H54 (cell line): ENCODE measurements around the gene SYCN.
"Not testable (repeated sequence)": the region's sequence is repeated elsewhere in the genome, so short reads cannot be mapped to it uniquely, and the experiment has no call there.

ENCODE experiments used
- DNase-seq: peaks from one replicate; pipeline ENCODE4 v3.0.0; 2011; ENCODE audit warnings: low spot score, mixed read lengths; ENCODE audit not compliant: insufficient read length
- FAIRE-seq: peaks from 3 replicates; lab custom pipeline; 2011; peaks lifted over from hg19 to GRCh38; lab: Jason Lieb, UNC
- POLR2A ChIP-seq: IDR thresholded peaks from 2 replicates; pipeline ENCODE4 v1.6.1; 2011; ENCODE audit warnings: low read depth, mild to moderate bottlenecking, low read length

The SYCN gene, protein sequence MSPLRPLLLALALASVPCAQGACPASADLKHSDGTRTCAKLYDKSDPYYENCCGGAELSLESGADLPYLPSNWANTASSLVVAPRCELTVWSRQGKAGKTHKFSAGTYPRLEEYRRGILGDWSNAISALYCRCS

DNA sequence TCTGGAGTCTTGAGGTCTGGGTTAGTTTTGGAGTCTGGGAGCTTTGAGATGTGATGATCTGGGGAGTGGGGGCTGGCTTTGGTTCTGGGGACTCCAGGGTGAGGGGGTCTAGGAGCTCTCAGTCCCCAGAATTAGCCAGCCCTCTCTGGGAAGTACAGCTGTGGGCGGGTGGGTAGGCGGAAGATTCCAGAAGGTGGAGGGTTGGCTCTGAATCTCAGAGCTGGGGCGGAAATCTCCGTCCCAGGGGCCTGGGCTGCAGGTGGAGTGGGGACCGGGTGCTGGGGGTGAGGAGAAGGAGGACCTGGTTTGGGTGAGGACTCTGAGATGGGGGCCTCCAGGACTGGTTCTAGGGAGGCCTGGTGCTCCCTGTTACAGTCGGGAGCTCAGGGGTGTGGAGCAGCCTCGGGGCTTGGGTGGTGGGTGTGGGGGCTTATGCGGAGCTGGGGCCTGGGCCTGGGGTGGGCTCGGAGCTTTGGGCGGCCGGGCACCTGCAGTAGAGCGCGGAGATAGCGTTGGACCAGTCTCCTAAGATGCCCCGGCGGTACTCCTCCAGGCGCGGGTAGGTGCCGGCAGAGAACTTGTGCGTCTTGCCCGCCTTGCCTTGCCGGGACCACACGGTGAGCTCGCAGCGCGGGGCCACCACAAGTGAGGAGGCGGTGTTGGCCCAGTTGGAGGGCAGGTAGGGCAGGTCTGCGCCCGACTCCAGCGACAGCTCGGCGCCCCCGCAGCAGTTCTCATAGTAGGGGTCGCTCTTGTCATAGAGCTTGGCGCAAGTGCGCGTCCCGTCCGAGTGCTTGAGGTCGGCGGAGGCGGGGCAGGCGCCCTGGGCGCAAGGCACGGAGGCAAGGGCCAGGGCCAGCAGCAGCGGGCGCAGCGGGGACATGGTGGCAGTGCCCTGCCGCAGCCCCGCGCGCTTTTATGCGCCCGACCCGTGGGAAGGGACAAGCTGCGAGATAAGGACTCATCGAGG lies at the start of gene SYCN:
TSS of gene SYCN (minus strand) at position 892 of the 970 bp plus-strand sequence. CDS start at position 883, 9 bp downstream.
- FAIRE-seq (no peak), DNase-seq (no peak)
- TF ChIP-seq POLR2A, result no peak

DNA sequence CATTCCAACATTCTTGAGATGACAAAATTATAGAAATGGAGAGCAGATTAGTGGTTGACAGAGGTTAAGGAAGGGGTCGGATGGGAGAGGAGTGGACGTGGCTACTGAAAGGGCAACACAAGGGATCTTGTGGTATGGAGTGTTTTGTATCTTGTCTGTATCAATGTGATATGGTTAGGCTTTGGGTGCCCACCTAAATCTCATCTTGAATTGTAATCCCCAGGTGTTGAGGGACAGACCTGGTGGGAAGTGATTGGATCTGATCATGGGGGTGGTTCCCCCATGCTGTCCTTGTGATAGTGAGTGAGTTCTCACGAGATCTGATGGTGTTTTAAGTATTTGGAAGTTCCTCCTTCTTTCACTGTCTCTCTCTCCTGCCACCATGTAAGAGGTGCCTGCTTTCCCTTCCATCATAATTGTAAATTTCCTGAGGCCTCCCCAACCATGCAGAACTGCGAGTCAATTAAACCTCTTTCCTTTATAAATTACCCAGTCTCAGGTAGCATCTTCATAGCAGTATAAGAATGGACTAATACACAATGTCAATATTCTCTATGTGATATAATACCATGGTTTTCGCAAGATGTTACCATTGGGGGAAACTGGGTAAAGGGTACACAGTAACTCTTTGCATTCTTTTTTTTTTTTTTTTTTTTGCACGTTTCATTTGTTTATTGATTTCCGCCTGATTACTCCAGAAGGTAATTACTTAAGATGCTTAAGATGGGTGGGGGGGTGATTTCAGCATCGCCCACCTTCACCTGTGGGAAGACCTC lies 49.5 kb upstream of the SYCN start:
- FAIRE-seq, result no peak
- TF ChIP-seq POLR2A, result no peak
- DNase-seq, result no peak

- FAIRE-seq (no peak), DNase-seq (no peak)
- TF ChIP-seq POLR2A, result no peak
Observed at GRCh38 chr19:39252458-39252857, 48.4 kb upstream of the SYCN start.

DNA sequence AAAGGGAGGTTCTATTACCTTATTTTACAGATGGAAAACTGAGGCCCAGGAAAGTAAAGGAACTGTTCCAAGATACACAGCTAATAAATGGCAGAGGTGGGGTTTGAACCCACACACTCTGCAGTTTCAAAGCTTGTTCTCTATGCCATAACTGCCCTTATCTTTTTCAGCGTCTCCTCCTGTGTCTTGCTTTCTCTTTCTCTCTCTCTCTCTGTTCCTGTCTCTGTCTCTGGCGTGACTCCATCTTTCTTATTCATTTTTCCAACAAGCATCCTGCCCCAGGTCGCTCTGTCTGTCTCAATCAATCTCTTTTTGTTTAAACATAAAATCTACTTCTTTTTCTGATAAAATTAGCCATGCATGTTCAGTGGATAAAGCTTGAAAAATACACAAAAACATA lies 47.8 kb upstream of the SYCN start:
- FAIRE-seq (no peak), DNase-seq (no peak)
- TF ChIP-seq POLR2A, result no peak

- no peak for TF ChIP-seq POLR2A
- DNase-seq (no peak), FAIRE-seq (no peak)
Observed at GRCh38 chr19:39251081-39251480, 47.0 kb upstream of the SYCN start.

GRCh38 chr19:39248806-39249205 lies 44.7 kb upstream of the SYCN start, which contains the start of gene IFNL4:
Gene IFNL4, minus strand, starts transcription at chr19:39248856.
- FAIRE-seq (no peak), DNase-seq (no peak)
- TF ChIP-seq POLR2A, result no peak

DNA sequence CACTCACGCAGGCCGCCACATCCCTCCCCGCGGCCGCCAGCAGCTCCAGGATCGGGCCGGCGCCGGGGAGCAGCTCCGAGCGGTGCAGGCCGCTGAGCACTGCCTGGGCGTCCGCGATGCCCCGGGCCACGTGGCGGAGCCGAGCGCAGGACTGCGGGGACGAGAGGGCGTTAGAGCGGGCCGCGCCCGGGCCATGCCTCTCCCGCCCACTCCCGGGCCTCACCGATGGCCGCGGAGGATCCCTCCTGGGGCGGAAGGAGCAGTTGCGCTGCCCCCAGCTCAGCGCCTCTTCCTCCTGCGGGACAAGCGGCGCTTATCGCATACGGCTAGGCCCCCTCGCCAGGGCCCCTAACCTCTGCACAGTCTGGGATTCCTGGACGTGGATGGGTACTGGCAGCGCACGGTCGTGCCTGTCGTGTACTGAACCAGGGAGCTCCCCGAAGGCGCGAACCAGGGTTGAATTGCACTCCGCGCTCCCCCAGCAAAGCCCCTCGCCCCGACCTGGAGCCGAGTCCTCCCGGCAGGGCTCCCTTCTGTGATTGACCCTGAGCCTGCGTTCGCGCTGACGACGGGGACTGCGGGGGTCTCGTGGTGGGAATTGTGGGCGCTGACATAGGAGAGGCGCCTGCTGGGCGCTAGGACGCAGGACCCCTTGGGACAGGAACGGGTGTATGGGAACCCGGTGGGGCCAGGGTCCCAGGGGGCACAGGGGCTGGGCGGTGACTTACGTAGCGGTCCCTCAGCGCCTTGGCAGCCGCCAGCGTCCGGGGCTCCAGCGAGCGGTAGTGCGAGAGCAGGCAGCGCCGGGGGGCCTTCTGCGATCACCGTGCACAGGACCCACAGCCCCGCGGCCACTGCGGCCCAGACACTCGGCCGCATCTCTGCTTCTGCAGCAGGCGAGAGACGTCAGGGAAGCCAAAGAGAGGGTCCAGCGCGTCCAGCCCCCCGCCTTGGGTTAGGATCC lies 43.9 kb upstream of the SYCN start:
- no peak for TF ChIP-seq POLR2A
- DNase-seq (no peak), FAIRE-seq (no peak)

GRCh38 chr19:39246951-39247669 lies 43.0 kb upstream of the SYCN start:
- no peak for DNase-seq
- FAIRE-seq, result no peak
- no peak for TF ChIP-seq POLR2A

- not testable (repeated sequence) for DNase-seq
- peak; percentile 36 for FAIRE-seq
Observed at GRCh38 chr19:39245166-39245565, 41.1 kb upstream of the SYCN start.

DNA sequence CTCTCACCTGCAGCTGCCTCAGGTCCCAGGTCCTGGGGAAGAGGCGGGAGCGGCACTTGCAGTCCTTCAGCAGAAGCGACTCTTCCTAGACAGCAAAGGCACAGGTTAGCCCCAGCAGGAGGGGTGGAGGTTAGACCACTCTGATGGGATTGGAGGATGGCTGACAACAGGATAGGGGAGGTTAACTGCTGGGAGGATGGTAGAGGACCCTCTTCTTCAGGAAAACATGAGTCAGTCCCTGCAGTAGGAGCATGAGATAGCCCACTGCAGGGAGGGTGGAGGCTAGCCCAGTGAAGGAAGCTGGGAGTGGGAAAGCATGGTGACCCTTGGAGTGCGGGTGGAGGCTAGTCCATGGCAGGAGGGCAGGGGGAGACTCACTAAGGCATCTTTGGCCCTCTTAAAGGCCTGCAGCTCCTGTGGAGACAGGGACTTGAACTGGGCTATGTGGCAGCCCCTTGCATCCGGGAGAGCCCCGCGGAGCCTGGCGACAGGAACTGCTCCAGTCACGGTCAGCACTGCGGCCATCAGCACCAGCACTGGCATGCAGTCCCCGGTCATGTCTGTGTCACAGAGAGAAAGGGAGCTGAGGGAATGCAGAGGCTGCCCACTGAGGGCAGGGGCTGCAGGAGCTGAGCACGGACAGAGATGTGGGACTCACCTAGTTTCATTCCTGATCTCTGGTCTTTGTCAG lies 40.5 kb upstream of the SYCN start, which contains the start of gene IFNL3:
TSS of gene IFNL3 (minus strand) at position 597 of the 691 bp plus-strand sequence. CDS start at position 558, 39 bp downstream.
- DNase-seq, FAIRE-seq: not testable (repeated sequence)

- DNase-seq, FAIRE-seq: not testable (repeated sequence)
Observed at GRCh38 chr19:39243741-39244140, 39.7 kb upstream of the SYCN start.

GRCh38 chr19:39240421-39240820 lies 36.4 kb upstream of the SYCN start:
- no peak for TF ChIP-seq POLR2A
- no peak for FAIRE-seq
- no peak for DNase-seq
